Activated T-helper 9 cell treated with anti-CD3 and anti-CD28 coated beads, Interleukin-2, amount 50 U/mL, for 16 hours (primary cell): ENCODE results near the gene C17orf67.
A peak's percentile ranks its signal among the peaks of the same experiment; 100 is the strongest.

Experiments used
- DNase-seq: peaks from one replicate; pipeline ENCODE4 v3.0.0-alpha.2; 2020; ENCODE audit warnings: low read depth

The C17orf67 gene

GRCh38 chr17:56833809-56834379 is at the start of gene C17orf67, which contains the start of gene DGKE:
TSS of gene C17orf67 (minus strand) at chr17:56833920. CDS start at chr17:56815810, 18,110 bp downstream.
TSS of gene DGKE (plus strand) at chr17:56834151. CDS start at chr17:56834796, 645 bp downstream.
- peak; percentile 98 for DNase-seq

- DNase-seq: no peak
These were observed 48.1 kb upstream of the C17orf67 start for GRCh38 chr17:56881685-56882295.

- no peak for DNase-seq
These were observed 46.9 kb upstream of the C17orf67 start for GRCh38 chr17:56880571-56880970.

- no peak for DNase-seq
These were observed 46.4 kb upstream of the C17orf67 start for GRCh38 chr17:56880133-56880532.

GRCh38 chr17:56879280-56879679 is 45.6 kb upstream of the C17orf67 start:
- no peak for DNase-seq

GRCh38 chr17:56876766-56877179 is 43.1 kb upstream of the C17orf67 start:
- no peak for DNase-seq

GRCh38 chr17:56870081-56870651 is 36.4 kb upstream of the C17orf67 start:
- no peak for DNase-seq

- DNase-seq: no peak
These were observed 35.0 kb upstream of the C17orf67 start for GRCh38 chr17:56868716-56869115.

GRCh38 chr17:56867948-56868376 is 34.2 kb upstream of the C17orf67 start:
- DNase-seq: no peak

GRCh38 chr17:56866496-56866895 is 32.8 kb upstream of the C17orf67 start:
- DNase-seq: no peak

GRCh38 chr17:56866076-56866475 is 32.4 kb upstream of the C17orf67 start:
- no peak for DNase-seq

- no peak for DNase-seq
These were observed 30.3 kb upstream of the C17orf67 start for GRCh38 chr17:56863974-56864373.

GRCh38 chr17:56861899-56862298 is 28.2 kb upstream of the C17orf67 start:
- no peak for DNase-seq

- DNase-seq: no peak
These were observed 17.3 kb upstream of the C17orf67 start for GRCh38 chr17:56851008-56851407.

GRCh38 chr17:56850591-56850990 is 16.9 kb upstream of the C17orf67 start:
- DNase-seq: no peak

- no peak for DNase-seq
These were observed 15.4 kb upstream of the C17orf67 start for GRCh38 chr17:56849131-56849530.

- no peak for DNase-seq
These were observed 13.4 kb upstream of the C17orf67 start for GRCh38 chr17:56847106-56847505.

GRCh38 chr17:56845934-56846333 is 12.2 kb upstream of the C17orf67 start:
- no peak for DNase-seq

- no peak for DNase-seq
These were observed 8.9 kb upstream of the C17orf67 start for GRCh38 chr17:56842577-56842976.

GRCh38 chr17:56838687-56839086 is 5.0 kb upstream of the C17orf67 start:
- DNase-seq: no peak

- no peak for DNase-seq
These were observed 1.5 kb upstream of the C17orf67 start for GRCh38 chr17:56835264-56835585.

GRCh38 chr17:56834380-56835263 is 902 bp upstream of the C17orf67 start:
- DNase-seq: peak; percentile 64
